GM23338 (cell line): ENCODE data around the gene SLC37A3.

Experiments used
- CREB1 ChIP-seq: fragments of 250-450 bp; sonication (Bioruptor Pico); IDR thresholded peaks from 2 replicates; pipeline ENCODE4 v1.5.0; 2020; ENCODE audit warnings: low read depth, mild to moderate bottlenecking, moderate library complexity
- CTCF ChIP-seq, 2 experiments: fragments of 200-600 bp in 1 of 2; sonication (generic) in 1 of 2; conservative IDR thresholded peaks; 2 replicates each; pipeline versions ENCODE4 v1.5.1 to v1.6.1; 2016 to 2017; ENCODE audit warnings: antibody characterized with exemption in 2 of 2, low read depth in 2 of 2, mild to moderate bottlenecking in 2 of 2, moderate library complexity in 1 of 2
- ETS1 ChIP-seq: IDR thresholded peaks from 2 replicates; pipeline ENCODE4 v1.6.1; 2016; ENCODE audit warnings: antibody characterized with exemption
- EZH2 ChIP-seq: fragments of 200-600 bp; sonication (generic); IDR thresholded peaks from one replicate; pipeline ENCODE4 v1.8.0; 2017; ENCODE audit warnings: antibody characterized with exemption, mild to moderate bottlenecking, low read depth; ENCODE audit not compliant: unreplicated experiment
- EZH2phosphoT487 ChIP-seq: fragments of 200-600 bp; sonication (generic); IDR thresholded peaks from one replicate; pipeline ENCODE4 v1.8.1; 2018; ENCODE audit warnings: antibody characterized with exemption; ENCODE audit not compliant: unreplicated experiment
- JUNB ChIP-seq: IDR thresholded peaks from one replicate; pipeline ENCODE4 v1.6.1; 2016; ENCODE audit warnings: antibody characterized with exemption; ENCODE audit not compliant: unreplicated experiment
- NANOG ChIP-seq: IDR thresholded peaks from 2 replicates; pipeline ENCODE4 v1.6.1; 2016; ENCODE audit warnings: antibody characterized with exemption, borderline replicate concordance
- POLR2AphosphoS5 ChIP-seq: IDR thresholded peaks from 2 replicates; pipeline ENCODE4 v1.6.1; 2016; ENCODE audit warnings: antibody characterized with exemption, low read depth
- REST ChIP-seq: IDR thresholded peaks from one replicate; pipeline ENCODE4 v1.6.1; 2018; ENCODE audit warnings: antibody characterized with exemption; ENCODE audit not compliant: unreplicated experiment
- STAT1 ChIP-seq: IDR thresholded peaks from one replicate; pipeline ENCODE4 v1.6.1; 2016; ENCODE audit warnings: antibody characterized with exemption; ENCODE audit not compliant: unreplicated experiment
- ZNF114 ChIP-seq: fragments of 250-450 bp; sonication (Bioruptor Pico); IDR thresholded peaks from 2 replicates; pipeline ENCODE4 v1.5.0; 2020; ENCODE audit warnings: mild to moderate bottlenecking, moderate library complexity
- ZNF331 ChIP-seq: fragments of 250-450 bp; sonication (Bioruptor Pico); IDR thresholded peaks from 2 replicates; pipeline ENCODE4 v1.5.0; 2020; ENCODE audit warnings: low read depth, mild to moderate bottlenecking, moderate library complexity
- ZNF462 ChIP-seq: fragments of 250-450 bp; sonication (Bioruptor Pico); IDR thresholded peaks from 2 replicates; pipeline ENCODE4 v1.5.0; 2020; ENCODE audit warnings: mild to moderate bottlenecking, moderate library complexity

GRCh38 chr7:140367528-140367927, 30.8 kb downstream of the SLC37A3 start:
- no peak for TF ChIP-seq EZH2
- no peak for TF ChIP-seq CTCF (conservative IDR thresholded peaks at IDR 0.05; ENCODE audit: low read depth in 2 of 2)
- no peak for TF ChIP-seq POLR2AphosphoS5
- TF ChIP-seq REST: no peak
- no peak for TF ChIP-seq EZH2phosphoT487
- no peak for TF ChIP-seq STAT1
- no peak for TF ChIP-seq JUNB
- no peak for TF ChIP-seq NANOG
- TF ChIP-seq ETS1: no peak
- no peak for TF ChIP-seq ZNF331 (CRISPR knock-in tag)
- no peak for TF ChIP-seq ZNF114
- TF ChIP-seq CREB1: no peak
- TF ChIP-seq ZNF462 (CRISPR knock-in tag): no peak
